Measurements from ENCODE around the gene HPX.

HPX gene

DNA sequence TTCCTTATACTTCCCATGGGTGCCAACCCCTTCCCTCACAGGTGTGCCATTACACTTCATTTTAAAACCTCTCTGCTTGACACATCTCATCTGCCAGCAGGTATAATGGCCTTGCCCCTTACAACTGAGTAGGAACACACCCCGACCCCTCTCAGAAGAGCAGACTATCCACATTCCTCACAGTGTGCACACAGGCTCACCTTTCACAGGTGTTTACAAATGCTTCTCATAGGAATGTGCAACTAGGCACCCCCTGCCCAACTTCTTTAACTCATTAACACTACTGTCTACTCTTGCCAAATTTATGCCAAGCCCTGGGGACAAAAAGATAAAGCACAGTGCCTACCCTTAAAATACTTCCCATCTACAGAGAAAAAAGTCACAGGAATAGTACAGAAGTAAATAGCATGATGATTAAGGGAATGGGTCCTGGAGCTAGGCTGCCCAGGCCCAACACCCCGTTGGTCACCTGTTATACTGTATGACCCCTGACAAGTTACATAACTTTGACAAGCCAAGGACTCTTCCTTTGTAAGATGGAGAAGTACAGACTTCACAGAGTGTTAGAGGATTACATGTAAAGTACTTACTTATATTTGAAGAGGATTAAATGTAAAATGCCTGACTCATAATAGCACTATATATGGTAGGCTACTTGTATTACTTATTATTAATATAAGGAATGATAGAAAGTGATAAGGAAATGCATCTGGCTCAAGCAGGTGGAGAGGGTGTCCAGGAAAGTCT lies 17.7 kb upstream of the HPX start:
- no peak for DNase-seq

DNA sequence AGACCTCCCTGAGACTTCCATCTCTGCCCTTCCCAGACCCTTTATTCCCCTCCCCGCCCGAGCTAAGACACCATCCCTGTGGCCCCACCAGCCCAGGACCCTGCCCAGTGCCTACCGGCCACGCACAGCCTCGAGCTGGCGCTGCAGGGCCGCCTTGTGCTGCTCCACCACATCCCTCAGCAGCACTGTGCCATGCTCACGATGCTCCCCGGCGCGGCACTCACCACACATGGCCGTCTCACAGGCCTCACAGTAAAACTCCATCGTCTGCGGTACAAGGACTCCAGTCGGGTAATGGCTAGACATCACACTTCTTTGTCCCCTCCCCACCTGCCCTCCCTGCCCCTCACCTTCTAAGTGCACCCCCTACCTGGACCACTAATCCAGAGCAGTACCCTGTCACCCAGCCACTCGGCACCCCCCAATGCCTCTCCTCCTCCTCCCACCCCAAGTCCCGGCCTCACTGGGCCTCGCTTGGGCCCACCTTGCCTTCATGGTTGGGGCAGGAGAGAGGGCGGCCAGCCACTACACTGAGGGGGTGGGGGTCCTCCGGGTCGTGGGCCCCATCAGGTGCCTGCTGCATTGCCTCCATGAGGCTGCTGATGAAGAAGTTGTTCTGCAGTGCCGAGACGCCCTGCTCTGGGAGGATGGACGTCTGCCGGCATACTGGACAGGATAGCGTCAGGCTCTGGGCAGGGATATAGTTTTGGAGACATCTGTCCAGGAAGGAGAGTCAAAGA lies 17.0 kb upstream of the HPX start:
- DNase-seq: no peak

DNA sequence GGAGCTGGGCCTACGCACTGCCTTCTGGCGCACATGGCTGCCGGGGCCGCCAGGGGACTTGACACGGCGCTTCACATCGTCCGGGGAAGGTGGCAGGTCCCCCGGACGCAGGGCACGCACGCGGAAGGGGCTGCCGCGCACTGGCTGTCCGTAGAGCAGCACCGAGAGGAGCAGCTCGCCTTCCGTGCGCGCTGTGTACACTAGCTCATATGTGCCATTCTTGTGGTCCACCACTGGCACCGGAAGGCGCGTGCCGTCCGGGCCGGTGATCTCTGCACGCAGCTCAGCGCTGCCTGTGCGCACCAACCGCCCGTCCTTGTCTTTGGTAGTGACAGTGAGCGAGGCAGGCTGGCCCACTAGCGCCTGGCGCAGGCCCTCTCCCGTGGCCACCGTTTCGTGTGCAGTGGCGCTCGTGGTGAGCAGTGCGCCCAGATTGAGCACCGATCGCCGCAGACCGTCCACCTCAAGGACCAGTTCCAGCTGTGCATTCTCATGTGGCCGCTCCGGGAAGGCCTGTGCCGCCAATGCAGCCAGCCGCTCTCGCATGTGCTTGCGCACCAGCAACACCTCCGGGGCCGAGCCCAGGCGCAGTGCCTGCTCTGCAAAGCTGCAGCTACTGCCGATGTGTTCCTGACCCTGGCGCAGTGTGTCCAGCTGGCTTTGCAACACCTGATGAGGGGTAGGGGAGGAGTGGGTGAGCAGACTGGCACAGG lies 15.7 kb upstream of the HPX start:
- no peak for DNase-seq

DNA sequence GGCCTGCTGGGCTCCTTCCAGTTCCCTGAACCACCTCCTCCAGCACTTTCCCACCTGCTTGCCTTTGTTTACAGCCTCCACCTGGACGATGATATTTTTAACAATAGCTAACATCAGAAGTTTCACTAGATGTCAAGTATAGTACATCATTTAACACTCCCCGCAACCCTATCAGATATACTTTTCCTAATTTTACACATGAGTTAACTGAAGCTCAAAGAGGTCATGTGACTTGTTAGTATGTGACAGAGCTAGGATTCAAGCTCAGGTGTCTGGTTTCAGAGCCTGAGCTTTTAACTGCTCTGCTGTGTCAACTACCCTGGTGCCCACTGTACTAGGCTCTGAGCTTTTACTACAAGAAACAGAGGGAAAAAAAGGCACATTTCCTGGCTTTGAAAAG lies 14.3 kb upstream of the HPX start:
- no peak for DNase-seq

DNA sequence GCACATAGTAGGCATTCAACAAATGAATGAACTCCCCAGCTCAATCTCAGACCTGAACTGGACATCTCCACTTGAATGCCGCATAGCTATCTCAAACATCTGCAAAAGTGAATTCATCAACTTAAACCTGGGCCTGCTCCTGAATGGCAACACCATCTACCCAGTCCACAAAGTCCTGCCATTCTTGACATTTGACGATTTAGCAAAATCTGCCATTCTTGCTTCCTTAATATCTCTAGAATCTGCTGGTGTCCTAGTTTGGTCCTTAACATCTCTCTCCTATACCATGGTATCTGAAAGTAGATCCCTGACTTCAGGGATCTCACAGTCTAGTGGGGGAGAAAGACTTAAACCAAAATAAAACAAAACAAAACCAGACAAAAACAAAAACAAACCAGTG lies 12.4 kb upstream of the HPX start:
- no peak for DNase-seq

DNA sequence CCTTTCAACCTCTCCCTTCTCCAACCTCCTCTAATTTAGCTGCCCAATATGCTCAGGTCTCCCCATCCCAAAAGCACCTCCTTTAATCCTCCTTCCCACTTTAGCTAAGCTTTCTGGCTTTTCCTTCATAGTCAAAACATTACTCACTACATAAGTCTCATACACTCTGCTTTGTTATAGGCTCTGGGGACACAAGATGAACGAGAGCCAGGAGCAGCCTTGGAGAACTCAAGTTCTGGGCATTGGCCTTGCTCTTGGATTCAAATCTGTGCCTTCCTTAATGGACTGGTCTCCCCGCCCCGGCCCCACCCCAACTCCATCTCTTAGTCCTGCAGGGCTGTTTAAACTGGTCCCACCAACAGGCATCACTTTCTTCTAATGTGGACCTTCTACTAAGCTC lies 11.4 kb upstream of the HPX start:
- DNase-seq: no peak

DNA sequence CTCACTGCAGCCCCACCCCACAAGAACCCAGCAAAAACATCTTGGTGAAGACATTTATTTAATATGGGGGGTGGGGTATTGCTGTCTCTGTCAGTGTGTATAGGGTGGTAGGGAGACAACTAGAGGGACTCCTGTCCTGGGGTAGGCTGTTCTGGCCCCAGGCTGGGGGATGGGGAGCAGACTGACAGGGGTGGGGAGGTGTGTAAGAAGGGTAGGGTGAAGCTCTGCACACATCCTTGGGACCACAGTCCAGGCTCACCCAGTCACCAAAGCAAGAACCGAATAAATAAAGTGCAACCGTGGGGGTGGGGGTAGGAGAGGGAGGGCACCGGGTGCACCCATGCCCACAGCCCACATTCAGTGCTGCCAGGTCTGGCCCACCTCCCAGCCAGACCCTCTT lies 7.8 kb upstream of the HPX start:
- no peak for DNase-seq

DNA sequence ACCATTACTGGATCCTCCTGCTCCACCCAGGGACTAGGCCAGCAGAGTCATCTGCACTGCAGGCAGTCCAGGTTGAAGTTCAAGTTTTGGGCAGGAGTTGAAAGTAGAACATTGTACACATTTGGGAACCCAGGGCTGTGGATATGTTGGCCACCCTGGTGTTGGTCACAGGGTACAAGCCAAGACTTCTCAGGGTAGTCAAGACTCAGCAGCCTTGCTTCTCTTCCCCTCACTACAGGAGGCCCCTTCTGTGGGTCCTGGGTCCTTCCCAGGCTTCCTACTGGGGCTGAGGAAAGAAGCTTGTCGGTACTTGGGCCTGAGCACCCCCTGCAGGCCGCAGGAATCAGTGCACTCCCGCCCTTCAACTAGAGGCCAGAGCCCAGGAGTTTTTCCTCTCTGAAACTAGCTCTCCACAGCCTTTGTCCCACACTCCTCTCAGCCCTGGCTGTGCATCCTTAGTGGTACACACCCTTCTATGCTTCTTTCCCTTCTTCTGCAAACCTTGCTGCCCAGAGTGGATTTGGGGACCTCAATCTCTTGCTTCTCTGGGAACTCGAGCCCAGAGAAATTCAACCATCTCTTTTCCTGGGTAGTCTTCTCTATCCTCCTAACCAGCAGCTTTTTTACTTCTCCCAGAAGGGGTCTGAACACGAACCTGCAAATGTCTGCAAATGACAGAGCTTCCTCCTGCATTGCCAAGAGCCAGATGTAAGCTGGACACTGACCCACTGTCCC lies 2.6 kb upstream of the HPX start:
- DNase-seq: peak; percentile 15

DNA sequence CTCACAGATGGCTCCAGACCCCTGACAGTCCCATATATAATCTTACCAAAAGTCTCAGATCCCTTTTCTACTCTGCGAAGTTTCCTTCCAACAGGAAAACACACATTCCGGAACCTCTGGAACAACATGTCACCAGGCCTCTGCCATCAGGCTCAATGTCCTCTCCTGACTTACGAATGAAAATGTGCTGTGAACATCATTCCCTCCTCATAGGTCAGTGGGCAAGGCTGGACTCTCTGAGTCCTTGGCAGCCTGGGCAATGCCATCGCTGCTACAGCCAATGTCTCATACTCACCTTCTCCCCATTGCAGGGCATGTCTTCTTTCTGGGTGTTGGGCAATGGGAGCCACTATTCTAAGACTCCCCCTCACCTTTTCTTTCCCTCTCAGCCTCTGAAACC lies 1.7 kb upstream of the HPX start:
- no peak for DNase-seq

DNA sequence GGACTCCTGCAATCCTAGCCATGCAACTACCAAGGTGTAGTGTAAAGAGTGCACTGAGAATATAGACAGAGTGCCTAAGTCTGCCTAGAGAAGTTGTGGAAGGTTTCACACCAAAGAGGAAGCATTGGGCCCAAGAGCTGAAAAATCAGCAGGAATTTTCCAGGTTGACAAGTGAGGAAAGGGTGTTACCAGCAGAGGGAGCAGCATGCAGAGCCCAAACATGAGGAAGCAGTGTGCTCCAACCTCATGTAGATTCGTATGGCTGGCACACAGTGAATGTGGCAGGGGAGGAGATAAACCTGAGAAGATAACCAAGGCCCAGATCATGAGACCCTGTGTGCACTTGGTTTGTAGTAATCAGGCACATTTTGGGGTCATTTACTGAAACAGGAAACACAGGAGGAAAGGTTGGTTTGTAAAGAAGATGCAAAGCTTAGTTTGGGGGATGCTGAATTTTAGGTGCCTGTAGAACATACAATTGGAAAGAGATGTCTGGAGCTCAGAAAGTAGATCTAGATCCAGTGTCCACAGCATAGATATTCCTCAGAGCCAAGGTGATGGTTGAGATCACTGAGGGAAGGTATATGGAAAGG lies 1.7 kb downstream of the HPX start:
- DNase-seq: peak; percentile 13

DNA sequence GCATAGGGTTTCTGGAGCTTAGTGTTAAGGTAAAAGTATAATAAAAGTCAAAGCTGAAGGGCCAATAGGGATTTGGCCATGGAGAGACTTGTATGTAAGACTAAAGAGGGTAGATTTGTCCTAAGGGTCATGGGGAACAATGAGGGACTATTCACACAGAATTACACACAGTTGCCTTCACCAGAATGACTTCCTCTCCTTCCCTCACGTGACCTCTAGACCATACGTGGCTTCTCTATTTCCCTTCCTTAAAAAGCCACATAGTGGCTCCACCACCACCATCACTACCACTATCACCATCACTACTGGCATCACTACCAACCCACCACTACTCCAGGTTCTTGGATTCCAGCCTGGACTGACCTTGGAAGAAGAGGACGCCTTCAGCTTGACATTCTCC lies 2.8 kb downstream of the HPX start:
- DNase-seq: no peak

DNA sequence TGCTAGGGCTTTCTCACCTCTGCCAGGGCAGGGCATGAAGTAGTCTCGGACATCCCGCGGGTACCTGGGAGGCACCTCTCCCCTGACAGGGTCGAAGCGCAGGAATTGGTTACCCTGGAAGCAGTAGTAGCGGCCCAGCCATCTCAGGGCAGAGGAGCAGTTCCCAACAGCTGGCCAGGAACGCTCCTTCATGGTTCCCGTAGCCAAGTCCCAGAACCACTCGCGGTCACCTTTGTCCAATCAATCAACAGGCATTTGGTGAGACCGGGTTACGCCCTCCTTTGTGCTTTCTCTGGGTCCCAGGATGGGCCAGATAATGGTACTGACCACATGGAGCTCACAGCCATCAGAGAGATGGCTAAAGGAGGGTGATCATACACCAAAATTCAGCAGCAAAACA lies 3.4 kb downstream of the HPX start:
- DNase-seq: no peak

DNA sequence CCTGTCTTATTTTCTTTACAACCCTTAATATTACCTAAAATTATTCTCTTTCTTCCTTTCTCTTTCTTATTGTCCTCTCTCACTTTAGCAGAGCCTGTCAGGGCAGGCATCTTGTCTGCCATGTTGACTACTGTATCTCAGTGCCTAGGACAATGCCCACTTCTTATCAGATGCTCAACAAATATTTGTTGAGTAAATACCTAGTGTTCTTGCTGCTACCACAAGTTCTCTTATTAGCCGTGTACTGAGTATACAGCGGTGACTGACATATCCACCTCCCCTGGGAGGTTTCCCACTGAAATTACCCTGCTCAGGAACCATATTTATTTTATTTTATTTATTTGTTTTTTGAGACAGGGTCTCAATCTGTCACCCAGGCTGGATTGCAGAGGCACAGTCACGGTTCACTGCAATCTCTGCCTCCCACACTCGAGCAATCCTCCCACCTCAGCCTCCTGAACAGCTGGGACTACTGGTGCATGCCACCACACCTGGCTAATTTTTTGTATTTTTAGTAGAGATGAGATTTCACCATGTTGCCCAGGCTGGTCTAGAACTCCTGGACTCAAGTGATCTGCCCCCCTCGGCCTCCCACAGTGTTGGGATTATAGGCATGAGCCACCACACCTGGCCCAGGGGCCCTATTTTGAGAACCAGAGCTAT lies 6.7 kb downstream of the HPX start:
- no peak for DNase-seq

DNA sequence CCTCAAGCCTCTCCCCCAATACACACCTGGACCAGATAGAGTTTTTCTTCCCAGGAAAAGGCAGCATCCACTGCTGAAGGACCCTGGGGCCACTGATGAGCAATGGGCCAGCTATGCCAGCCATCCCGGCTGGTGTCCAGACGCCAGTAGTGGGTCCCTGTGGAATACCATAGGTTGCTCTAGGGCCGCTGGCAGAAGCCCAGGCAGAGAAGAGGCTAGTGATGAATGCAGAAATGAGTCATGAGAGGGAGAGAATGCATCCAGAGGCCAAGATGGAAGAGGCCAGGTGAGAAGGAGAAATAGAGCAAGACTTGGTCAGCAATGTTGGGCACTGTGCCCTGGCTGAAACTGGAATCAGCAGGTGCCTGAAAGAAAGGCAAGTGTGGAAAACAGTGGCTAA lies 8.9 kb downstream of the HPX start:
- DNase-seq: no peak

DNA sequence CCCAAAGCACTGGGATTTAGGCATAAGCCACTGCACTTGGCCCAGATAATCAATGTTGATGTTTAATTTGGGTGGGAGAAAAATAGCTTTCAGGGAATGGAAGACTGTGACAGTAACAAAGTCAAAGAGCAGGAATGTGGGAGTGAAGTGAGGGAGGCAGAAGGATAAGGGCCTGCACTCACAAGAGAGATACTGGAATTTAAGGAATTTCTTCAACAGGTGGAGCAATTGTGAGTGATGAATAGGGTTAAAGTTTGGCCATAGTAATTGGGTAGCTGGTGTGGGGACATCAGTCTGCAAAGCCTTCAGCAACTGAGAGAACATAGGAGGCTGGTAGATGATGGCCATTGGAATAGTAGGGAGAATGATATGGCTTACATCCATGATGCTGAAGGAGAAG lies 13.3 kb downstream of the HPX start:
- no peak for DNase-seq

DNA sequence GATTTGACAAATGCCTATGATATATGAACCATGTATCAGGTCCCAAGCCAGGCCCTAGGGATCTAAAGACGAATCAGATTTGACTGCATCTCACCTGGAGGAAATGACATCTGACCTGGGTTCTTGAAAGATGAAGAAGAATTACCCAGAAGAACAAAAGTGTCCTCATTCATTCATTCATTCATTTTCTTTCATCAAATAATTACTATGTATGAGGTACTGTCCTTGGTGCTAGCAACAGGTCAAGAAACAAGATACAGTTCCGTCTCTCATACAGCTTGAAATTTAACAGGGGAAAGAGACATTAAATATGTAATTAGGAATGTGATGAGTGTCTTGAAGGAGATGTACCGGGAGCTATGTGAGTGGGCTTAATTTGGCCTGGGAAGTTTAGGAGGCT lies 20.1 kb downstream of the HPX start:
- no peak for DNase-seq

DNA sequence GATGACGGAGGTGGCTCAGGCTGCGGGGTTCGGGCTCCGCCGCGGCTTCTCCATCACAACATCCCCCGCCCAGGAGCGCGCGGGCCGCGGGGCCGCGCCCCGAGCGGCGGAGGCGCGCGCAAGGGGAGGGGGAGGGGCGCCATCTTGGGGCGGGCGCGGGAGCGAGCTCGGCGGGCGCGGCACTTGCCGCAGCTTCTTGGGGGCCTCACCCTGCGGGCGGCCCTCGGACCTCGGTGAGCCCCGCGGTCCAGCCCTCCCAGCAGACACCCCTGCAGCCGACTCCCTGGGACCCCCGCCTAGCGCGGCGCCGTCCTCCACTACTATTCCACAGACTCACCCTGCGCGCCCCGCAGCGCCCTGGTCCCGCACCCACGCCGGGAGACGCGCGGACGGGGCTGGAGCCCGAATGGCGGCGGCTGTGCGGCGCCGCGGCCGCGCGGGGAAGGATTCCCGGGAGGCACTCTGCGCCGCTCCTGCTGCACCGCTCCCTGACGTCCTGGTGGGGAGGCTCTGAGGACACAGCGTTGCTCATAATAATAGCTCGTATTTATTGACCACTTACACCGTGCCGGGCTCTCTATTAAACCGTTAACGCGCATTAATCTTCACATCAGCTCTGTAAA lies 21.7 kb downstream of the HPX start, which contains the start of gene APBB1:
Gene APBB1 (minus strand): TSS at position 86 of the 623 bp plus-strand sequence. CDS start 7,747 bp downstream, outside the sequence.
- no peak for DNase-seq

DNA sequence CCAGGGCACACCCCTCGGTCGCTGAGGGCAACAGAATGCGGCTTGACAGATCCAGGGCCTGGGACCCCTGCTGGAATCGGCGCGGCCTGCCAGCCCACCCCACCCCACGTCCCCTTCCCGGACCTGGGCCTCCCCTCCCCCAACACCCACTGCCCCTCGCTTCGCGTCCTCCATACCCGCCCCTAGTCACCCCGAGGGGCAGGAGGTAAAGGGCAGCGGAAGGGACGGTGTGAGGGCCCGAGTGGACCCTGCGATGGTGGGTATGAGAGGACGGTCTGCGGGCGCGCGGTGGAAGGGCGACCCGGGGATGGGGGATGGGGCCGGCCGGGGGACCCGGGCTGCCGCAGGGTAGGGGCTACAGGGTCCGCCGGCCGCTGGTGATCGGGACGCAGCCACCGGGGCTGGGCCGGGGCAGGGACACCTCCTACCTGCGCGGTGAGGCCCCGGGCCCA lies 22.2 kb downstream of the HPX start:
- no peak for DNase-seq

DNA sequence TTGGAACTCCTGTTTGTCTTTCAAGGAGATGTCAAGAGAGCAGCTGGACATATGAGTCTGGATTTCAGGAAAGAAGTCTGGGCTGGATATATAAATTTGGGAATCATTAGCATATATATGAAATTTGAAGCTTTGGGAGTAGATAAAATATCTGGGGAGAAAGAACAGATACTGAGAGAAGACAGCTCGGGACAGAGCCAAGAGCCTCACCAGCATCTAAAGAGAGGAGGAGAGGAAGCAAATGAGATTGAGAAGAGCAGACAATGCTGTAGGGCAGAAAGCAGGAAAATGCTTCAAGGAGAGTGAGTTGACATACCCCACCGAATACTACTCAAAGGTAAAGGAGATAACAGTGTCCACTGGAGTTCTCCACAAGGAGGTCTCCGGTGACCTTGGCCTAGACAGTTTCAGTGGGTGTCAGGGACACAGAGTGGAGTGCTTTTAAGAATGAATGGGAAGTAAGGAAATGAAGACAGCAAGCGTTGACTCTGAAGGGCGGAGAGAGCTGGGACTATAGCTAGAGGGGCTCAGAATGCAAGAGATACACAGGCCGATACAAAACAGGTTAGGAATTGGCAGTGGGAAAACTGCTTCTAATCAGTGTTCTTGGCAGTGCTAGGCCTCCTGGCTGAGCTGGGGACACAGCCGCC lies 22.8 kb downstream of the HPX start:
- DNase-seq: no peak

DNA sequence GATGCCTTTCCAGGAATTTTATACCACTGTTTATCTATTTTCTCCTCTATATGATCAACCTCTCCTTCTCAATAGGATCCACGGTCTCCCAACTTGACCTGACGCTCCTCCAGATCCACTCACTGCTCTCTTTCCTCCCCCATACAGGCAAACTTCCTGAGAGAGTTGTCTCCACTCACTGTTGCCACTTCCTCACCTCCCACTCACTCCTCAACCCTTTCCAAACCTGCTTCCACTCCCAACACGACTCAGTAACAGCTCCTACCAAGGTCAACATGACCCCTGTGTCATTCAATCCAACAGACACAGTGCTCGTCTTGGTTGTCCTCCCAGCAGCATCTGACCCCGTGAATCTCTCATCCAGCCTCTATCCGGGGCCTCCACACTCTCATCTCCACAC lies 25.0 kb downstream of the HPX start:
- no peak for DNase-seq

DNA sequence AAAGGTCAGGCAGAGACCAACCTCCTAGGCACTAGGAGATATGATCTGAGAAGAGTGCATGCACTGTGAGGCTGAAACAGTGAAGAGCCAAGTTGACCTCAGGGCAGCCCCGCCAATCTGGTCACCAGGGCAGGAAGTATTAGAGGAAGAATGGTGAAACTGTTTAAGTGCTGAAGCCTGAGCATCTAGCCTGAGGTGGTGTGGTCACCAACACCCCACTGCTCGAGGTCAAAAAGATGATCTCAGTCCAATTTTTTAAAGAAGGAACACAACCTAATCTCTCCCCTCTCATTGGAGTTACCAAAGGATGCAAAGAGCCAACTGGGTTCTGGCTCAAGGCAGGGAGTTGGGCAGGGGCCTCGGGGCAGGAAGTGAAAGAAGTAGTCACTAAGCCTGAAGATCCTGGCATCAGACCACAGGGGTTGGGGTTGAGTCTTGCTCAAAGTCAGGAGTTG lies 25.9 kb downstream of the HPX start:
- no peak for DNase-seq

All from NCI-H748 treated with DMSO at 0.1 percent for 48 hours (cell line).